ENCODE results near the gene OSR1.

The OSR1 gene

GRCh38 chr2:19373352-19373751, 14.9 kb upstream of the OSR1 start:
- no peak for TF ChIP-seq CTCF (IDR thresholded peaks at IDR 0.05; ENCODE audit: borderline replicate concordance, insufficient read depth, low read depth, low read length)

GRCh38 chr2:19371996-19372582, 13.7 kb upstream of the OSR1 start:
- no peak overlapping the region for H3K4me3 ChIP-seq (ENCODE audit: low read depth, low read length)
- TF ChIP-seq CTCF (IDR thresholded peaks at IDR 0.05; ENCODE audit: borderline replicate concordance, insufficient read depth, low read depth, low read length): no peak

More at GRCh38 chr2:19373352-19373751, 14.9 kb upstream of the OSR1 start:
- no peak overlapping the region for H3K4me3 ChIP-seq (ENCODE audit: low read depth, low read length)

DNA sequence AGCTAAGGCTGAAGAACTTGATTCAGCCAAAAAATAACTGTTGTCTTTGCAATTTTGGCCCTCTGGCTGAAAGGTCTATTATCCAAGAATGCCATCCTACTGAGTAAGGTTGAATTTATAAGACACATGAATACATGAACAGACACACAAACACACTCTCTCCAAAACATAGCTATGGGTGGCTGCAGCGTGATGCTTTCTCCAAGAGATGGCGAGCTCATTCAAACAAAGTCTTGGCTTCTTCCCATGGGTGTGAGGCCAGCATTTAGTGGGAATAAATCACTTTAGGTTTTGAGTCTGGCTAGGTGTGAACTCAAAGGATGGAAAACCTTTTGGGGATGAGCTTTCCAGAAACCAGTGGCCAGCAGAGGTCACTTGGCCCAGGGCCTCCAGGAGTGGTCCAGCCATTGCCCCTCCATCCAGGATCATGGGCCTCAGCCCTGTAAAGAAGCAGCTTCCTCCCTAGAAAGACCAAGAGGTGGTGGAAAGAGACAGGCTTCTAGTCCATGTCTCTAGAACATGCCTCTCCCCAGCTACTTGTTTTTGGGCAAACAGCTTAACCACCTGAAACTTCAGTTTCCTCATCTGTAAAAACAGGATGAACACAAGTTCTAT, 11.0 kb upstream of the OSR1 start:
- no peak for TF ChIP-seq CTCF (IDR thresholded peaks at IDR 0.05; ENCODE audit: borderline replicate concordance, insufficient read depth, low read depth, low read length)
- no peak overlapping the region for H3K4me3 ChIP-seq (ENCODE audit: low read depth, low read length)

- TF ChIP-seq CTCF (IDR thresholded peaks at IDR 0.05; ENCODE audit: borderline replicate concordance, insufficient read depth, low read depth, low read length): no peak
- no peak overlapping the region for H3K4me3 ChIP-seq (ENCODE audit: low read depth, low read length)
Measured at GRCh38 chr2:19368760-19369159, 10.3 kb upstream of the OSR1 start.

DNA sequence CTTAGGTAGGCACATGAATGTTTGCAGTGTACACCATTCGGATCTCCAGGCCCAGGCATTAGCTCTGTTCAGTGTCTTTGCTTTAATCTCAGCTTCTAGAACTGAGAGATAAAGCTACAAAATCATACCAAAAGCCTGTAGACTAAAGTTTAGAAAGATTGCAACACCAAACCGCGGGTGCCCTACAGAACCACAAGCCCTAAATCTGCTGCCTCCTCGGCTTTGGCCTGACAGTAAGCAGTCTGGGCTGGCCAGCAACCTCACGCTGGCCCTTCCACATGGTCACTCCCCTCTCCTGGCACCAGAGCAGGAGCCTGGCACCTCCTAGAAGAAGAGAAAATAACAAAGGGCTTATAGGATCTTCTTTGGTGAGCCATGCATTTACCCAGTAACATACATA, 8.9 kb upstream of the OSR1 start:
- H3K4me3 ChIP-seq (ENCODE audit: low read depth, low read length): no peak overlapping the region
- TF ChIP-seq CTCF (IDR thresholded peaks at IDR 0.05; ENCODE audit: borderline replicate concordance, insufficient read depth, low read depth, low read length): no peak

DNA sequence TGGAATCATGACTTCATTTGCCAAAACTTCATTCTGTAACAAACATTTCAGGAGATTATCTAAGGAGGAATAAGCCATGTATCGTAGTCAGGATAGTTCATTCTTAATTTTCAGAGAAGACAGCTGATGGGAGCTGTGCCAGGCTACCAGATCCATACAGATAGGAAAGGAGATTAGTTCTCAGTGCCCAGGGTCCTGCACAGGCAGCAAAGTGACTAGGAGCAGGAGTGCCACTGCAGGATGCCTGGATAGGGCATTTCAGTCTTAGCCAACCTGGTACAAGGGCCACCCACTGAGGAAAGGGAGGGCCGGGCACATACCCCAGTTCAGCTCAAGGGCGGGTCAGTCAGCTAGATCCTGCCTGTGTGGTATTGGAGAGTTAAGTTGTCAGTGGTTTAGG, 6.7 kb upstream of the OSR1 start:
- TF ChIP-seq CTCF (IDR thresholded peaks at IDR 0.05; ENCODE audit: borderline replicate concordance, insufficient read depth, low read depth, low read length): no peak
- no peak overlapping the region for H3K4me3 ChIP-seq (ENCODE audit: low read depth, low read length)

DNA sequence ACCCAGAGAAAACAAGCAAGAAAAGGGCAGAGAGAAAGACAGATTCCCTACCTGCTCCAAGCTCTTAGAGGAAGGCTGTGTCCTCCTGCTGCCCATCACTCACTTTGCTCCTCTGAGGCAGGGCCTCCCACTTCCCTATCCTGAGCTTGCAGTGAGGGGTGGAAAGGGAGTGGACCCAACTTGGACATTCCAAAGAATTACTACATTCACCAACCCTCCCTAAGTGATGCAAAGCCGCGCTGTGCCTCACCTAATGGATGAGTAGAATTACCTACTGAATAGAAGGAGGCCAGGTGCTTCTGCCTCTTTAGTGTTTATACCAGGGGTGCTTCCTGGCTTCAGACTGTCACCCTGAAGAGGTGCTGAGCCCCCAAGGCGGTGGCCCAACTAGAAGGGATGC, 5.6 kb upstream of the OSR1 start:
- no peak for TF ChIP-seq CTCF (IDR thresholded peaks at IDR 0.05; ENCODE audit: borderline replicate concordance, insufficient read depth, low read depth, low read length)
- H3K4me3 ChIP-seq (ENCODE audit: low read depth, low read length): no peak overlapping the region
